Activated CD4-positive, alpha-beta T cell treated with anti-CD3 and anti-CD28 coated beads, Interleukin-2, amount 50 U/mL, for 16 hours (primary cell): ENCODE measurements around the gene MROH2A.
A peak's percentile ranks its signal among the peaks of the same experiment; 100 is the strongest.

Experiments
- DNase-seq: peaks from one replicate; pipeline ENCODE4 v3.0.0-alpha.2; 2020

MROH2A gene

DNA sequence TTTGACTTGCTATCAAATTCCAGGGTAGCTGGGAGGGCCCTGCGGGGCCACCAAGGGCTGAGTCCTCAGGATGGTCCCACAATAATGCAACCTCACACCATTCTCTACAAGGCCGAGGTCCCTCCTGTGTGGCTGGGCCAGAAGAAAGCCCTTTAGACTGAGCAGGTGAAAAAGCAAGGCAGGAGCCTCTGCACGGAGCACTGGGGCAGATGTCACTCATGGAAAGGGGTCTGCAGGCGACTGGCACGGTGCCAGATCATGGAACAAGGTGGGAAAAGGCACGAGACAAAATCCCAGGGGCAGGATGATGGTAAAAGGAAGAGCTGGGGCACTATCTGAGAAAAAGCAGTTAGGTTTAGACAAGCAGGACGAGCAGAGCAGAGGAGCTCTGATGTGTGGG lies 60.1 kb downstream of the MROH2A start:
- no peak for DNase-seq

DNA sequence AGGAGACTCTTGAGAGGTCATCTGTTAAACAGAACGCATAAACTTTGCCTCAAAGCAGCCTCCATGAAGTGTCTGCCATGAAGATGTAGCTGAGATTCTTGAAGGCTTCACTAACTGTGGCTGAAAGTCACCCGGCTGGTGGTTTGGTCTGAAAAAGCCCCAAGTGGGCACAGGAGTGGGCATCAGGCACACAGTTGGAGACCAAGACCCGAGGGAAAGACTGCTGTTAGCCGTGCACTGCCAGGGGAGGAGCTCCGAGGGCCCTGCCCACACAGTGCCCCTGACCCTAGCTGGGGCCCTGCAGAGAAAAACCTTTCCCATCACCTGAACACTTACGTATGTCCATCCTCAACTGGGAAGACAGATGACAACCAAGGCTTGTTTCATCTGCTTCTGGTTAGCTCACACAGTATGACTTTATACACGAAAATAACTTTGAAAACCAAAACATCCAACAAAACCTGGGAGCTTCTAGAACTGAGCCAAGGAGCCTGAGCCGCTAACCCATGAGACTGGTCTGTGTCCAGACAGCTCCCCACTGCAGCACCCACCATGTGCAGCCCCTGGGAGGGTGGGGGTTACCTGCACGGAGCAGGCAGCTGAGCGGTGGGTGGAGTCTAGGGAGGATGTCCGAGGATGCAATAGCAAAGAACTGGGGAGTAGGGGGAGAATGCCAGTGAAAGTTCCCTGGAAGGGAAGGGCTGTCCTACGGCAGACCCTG lies 60.8 kb downstream of the MROH2A start:
- DNase-seq = no peak

DNA sequence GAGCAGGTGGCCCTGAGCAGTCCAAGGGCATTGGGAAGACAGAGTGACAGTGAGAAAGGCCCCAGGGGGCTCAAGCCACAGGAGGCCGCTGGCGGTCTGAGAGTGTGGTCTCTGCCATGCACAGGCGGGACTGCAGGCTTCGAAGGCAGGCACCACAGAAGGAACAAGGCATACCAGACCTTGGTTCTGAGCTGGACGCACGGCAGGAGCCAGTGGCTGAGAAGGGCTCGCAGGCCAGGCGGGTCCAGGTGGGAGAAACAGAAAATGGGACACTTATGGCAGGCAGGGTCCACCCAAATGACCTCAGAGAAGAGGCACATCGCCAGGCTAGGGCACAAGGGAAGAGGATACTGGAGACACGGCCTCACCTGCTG lies 61.3 kb downstream of the MROH2A start:
- no peak for DNase-seq

DNA sequence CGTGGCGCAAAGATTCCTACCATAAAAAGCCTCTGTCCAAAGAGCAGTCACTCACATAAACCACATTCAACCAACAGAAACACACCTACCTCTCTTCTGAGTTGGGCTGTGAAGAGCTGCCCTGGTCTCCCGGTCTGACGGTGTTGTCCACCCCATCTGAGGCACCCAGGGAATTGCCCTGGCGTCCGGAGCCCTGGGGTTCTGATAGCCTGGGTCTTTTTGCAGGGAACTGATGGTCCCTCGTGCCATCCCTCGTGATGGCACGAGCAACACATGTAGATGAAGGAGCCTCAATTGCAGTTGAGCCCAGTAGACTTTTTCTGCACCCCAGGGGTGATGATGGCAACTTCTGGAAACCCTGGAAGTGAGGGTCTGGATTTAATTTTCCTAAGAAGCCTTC lies 62.4 kb downstream of the MROH2A start:
- no peak for DNase-seq

DNA sequence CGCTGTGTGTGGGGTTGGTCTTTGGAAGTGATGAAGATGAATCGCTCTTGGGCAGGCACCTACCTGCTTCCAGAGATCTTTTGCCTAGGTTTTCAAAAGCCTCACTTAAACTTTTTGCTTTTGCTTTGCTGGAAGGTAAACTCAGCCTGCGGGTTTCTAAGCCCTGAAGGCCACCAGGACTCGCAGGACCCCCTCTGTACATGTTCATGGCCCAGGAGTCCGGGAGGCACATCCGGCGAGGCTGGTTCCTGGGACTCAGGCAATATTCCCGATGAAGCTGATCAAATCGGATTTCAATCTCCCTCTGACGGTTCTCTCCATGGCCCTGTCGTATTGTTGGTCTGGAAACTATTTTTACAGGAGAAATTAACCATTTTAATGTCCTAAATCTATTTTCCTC lies 63.1 kb downstream of the MROH2A start:
- no peak for DNase-seq

DNA sequence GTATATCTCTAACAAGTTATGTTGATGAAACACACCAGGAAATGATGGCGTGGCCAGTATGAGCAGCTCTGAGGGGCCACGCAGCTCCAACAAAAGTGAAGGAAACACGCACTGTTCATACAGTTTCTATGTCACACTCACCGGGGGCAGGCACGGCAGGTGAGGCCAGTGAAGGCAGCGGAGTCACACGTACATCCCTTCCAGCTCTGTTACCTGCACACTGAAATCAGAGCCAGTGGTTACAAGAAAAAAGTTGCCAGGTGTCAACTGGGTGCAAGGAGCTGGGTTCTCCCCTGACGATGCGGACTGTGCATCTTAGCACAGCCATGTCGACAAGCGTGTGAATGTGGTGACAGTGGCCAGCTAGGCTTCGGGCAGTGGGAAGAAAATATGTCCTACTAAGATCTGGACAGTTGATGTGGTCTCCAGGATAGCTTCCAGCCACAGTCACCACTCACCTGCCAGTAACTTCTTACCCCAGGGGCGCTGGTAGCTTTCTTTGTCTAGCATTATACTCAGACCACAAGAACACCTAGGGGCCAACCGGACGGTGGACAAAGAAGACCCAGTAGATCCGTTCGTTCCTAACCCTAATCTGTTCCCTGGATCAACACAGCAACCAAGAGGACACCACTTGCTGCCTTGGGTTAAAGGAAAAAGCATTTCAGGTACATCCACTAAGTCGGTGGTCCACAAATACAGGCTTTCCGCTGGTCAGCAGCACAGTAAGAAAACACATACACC lies 66.1 kb downstream of the MROH2A start:
- no peak for DNase-seq

DNA sequence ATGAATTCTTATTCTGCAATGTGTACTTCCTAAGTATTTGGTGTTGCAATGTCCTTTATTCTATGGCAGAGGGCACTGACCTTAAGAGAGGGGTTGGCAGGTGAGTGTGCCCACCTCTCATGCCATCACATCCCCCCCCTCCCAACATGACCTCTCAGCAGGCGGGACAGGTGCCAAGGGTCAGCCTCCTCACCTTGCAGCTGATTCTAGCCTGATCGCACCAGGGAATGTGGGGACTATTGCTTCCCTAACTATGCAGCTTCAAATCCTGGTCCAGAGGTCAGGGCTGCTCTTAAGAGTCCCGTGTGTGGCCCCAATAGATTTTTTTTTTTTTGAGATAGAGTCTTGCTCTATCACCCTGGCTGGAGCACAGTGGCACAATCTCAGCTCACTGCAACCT lies 66.7 kb downstream of the MROH2A start:
- no peak for DNase-seq

DNA sequence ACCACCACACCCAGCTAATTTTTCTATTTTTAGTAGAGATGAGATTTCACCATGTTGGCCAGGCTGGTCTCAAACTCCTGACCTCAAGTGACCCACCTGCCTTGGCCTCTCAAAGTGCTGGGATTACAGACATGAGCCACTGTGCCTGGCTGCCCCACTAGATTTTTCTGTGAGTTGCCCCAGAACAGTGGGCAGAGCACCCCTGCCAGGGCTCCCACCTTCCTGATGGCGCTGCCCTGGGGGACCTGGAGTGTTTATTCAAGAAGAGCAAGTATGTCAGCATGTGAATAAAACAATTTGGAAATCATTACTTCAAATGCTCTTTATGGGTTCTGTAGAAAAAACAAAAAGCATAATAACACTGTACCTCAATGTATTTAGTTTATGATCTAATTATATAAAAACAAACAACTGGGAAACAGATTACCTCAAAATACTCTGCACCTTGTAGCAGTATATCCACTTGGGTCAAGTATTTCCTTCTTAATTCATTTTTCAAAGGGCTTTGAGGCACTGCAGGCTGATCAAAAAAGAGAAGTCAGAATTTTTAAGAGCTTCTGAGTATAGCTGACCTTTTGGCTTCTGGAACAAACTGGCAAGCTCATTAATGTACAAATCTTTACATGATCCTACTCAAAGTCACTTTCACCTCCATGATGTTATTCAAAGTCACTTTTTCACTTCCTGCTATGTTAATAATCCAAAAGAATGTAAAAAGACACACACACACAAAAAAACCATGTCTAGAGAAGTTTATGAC lies 67.4 kb downstream of the MROH2A start:
- no peak for DNase-seq

DNA sequence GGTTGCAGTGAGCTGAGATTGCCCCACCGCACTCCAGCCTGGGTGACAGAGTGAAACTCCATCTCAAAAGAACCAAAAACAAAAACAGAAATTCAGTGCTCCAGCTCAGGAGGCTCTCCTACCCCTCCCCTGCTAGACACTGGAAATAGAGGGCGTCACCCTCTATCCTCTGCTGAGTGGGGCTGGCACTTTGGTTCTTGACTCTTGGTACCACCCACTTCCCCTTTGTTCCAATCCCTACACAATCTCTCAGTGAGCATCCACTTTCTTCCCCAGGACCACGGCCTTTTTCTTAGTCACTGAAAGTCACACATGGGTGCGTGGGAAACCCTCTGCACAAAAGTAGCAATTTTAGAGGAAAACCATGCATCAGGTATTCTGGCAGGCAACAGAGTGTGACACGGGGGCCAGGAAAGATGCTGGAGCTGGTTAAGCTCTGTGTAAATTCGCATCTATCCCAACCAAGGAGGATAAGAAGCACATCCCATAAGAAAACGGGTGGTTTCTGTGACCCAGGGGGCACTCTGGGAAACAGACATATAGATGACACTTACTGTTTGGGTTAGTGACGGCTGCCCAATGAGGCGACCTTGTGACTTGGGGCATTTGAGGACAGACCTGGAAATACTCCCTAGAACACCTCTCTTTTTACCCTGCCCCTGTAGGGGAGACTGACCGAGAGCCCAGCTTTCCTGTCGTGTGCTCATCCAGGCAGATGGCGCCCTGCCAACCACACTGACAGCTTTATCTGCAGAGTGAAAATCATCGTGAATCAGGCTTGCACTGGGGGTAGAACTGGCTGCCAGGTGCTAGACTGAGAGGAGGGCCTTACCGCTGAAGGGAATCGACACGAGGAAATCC lies 68.5 kb downstream of the MROH2A start:
- no peak for DNase-seq

DNA sequence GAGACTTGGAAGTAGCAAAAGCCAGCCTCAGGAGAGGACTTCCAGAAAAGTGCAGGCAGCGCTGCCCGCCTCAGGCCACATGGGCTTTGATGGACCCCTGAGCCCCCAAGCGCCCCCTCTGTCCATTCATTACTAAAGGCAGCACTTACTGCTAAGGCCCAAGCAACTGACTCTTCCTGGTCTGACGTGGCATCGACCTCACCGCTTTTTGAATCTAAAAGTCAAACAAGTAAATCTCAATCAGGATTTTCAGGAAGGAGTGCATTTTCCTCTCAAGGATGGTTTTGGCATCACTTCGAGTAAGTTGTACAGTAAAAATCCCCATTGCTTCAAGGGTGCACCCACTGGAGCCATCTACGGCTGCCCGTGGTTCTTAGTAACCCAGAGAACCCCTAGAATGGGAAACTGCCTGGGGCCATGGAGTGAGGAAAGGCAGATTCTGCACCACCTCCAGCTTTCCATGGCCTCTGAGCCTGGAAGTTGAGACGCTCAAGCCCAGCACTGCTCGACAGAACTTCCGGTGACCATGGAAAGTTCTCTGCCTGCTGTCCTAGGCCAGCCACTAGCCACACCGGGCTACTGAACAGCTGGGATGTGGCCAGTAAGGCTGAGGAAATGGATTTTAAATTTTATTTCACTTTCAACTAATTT lies 69.2 kb downstream of the MROH2A start:
- DNase-seq = no peak

DNA sequence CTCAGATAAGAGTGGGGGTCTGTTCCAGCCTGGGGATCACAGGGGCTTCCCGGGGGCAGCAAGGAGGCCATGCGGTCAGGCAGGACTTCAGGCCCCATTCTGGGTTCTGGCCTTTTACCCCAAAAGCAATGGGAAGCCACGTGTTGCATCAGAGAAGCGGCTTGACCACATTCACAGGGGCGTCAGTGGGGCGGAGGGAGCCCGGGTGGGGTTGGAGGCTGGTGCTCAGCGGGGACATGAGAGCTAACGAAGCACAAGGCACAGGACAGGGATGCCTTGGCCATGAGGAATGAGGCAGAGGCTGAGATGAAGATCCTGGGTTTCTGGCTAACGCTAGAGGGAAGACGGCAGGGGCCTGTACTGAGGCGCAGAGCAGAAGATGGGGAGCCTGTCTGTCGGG lies 70.1 kb downstream of the MROH2A start:
- no peak for DNase-seq

DNA sequence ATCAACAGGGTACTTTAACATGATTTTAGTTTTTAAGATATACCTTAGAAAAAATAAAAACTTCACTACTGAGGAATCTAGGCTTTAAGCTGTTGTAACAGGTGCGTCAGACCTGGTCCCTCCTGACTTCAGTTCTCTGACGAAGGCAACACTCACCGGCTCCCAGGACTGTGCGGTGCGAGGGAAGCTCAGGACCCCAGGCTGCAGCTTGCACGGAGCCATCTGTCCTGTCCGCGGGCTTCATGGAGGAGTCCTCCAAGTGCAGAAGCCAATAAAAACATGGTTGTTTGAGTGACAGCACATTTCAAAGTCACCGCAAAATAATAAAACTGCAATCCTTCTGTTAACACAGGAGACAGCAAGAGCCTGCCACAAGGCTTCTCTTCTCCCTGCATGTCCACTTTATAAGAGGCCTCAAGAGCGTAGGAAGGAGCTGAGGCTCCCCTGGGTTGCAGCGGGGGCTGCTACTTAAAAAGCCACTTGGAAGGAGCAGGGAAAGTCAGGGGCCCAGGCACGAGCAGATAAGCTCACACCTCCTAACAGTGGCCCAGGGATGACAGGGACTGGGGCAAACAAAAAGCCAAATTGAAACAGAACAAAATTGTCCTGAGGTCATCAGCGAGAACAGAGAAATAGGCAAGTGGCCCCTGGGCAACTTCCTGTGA lies 71.6 kb downstream of the MROH2A start:
- no peak for DNase-seq

DNA sequence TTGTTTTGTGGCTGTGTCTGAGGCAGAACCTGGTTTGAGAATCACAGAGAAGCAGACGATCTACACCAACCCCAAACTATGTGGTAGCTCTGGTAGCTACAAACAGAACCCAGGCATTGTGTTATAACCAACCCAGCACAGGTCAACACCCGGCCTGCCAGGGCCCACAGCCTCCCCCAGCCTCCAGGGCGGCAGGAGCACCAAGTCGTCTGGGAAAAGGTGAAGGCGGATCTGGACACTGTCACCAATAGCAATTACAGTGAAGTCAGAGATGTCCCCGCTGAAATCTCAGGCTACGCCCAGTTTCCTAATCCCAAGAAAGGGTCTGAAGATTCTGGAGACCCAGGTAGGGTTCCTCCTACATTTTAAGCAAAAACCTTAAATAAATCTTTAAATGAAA lies 72.6 kb downstream of the MROH2A start:
- DNase-seq = no peak

DNA sequence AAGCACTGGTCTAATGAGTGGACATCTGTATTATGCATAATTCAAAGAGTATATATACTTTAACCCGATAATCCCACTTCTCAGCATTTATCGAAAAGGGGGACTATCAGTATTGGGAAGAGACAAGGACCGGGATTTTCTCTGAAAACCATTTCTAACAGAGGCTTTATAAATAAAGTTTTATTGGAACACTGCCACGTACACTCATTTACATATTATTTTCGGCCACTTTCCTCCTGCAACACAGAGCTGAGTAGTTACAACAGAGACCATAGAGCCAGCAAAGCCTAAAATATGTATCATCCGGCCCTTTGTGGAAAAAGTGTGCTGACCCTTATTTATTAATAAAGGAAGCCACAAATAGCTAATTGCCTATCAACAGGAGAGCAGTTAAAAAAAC lies 73.0 kb downstream of the MROH2A start:
- DNase-seq = no peak

DNA sequence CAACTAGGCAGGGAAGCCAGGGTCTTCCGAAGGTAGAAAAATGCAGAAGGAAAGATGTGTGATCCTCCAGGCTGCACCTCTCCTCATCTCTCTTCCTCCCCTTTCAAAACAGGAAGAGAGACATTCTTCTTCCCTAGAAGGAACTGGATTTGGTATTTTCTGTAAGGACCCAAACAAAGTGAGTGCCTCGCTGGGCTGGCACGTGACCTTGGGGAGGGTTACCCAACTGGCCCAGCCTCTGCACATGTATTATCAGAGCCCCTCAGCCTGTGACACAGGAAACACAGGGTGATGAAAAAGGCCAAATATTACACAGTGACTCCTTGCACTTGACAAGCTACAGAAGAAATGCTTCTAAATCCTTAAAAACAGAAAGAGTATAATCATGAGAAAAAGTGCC lies 73.9 kb downstream of the MROH2A start:
- DNase-seq = no peak

DNA sequence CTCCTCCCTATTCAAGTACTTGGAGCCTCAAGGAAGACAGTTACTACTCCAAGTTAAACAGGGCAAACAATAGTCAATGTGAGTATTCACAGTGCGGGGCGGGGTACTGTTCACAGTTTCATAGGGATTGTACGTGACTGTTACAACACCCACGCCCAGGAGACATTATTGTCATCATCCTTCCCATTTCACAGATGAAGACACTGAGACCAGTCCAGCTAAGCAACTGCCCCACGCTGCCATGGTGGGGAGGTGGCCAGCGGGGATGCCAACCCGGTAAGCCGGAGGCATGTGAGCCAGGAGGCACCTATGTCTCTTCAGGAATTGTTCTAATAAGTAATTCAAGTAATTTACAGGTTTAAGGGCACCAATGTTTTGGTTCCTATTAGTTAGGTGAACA lies 75.2 kb downstream of the MROH2A start:
- DNase-seq = no peak

DNA sequence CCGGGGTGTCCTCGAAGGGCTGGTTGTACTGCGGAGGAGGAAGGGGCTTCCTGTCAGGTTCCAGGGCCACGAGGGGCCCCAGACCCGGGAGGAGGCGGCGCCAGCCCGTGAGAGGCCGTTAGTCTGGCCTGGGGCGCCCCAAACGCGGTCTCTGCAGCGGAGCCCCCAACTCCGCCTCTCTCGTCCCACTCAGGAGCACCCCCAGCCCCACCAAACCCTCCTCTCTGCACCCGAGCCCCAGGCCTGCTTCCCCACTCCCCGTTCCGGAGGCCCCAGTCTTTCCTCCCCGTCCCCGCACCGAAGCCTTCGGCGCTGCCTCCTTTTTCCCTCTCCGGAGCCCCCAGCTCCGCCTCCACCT lies 75.7 kb downstream of the MROH2A start:
- DNase-seq = no peak

DNA sequence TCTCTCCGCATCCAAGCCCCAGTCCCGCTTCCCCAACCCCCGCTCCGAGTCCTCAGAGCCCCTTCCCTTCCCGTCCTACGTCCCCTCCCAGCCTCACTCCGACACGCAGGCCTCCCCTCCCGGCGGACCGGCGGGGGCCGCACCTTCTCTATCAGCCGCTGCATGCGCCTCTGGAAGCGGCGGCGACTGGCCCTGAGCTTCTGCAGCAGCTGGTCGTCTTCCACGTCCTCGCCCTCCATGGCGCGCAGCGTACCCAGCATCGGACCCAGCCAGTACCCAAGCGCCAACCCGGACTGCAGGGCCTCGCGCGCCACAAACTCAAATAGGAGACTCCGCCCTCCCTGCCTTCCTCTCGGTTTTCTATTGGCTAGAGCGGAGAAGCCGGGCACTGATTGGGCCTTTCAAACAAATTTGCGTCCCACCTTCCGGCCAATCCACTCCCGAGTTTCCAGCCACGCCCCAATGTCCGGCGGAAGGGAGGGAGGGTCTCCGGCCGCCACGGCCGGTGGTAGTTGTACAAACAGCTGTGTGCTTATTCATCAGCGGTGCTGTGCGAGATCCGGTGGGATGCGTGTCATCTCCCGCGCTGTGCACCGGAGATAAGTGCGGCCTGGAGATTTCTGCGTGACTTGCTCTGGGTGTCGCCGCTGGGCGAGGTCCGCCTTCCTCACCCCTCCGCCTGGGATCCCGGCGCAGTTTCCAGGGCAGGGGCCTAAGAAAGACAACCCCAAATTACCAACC lies 76.3 kb downstream of the MROH2A start, which contains the start of gene HJURP:
Gene HJURP, minus strand, starts transcription at position 295 of the 741 bp plus-strand sequence. Its CDS starts 35 bp downstream, at position 260.
- peak; percentile 98 for DNase-seq

DNA sequence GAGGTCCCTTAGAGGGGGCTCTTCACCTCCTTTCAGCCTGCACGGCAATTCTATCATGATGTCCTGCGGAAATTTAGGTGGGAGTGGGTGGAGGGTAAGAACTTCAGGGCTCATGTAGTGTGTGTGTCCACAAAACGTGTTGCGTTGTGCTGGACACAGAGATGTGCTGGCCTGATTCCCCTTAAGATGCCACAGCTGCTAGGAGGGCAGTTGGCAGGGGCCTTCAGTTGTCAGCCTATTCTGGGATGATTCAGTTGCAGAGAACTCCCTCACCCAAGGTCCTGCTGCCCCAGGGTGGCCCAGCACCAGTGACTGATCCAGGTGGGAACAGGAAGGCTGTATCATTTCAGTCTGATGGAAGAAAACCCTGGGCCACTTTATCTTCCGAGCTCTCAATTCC lies 77.2 kb downstream of the MROH2A start:
- no peak for DNase-seq

DNA sequence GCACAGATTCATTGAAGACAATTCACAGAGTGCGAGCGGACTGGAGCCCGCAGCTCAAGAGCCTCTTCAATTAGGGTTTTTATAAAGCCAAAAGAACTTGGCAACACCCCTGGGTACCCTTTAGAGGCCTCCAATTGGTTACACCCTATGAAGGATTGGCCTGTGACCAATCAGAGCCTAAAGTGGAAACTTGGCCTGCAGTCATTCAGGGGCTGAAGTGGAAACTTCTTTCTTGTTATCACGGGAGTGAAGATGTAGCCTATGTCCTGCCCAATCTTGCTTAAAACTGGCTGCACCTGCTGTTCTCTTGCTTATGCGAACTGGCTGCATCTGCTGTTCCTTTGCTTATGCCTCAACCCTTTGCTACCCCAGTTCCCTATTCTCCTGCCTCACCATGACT lies 78.1 kb downstream of the MROH2A start:
- no peak for DNase-seq

DNA sequence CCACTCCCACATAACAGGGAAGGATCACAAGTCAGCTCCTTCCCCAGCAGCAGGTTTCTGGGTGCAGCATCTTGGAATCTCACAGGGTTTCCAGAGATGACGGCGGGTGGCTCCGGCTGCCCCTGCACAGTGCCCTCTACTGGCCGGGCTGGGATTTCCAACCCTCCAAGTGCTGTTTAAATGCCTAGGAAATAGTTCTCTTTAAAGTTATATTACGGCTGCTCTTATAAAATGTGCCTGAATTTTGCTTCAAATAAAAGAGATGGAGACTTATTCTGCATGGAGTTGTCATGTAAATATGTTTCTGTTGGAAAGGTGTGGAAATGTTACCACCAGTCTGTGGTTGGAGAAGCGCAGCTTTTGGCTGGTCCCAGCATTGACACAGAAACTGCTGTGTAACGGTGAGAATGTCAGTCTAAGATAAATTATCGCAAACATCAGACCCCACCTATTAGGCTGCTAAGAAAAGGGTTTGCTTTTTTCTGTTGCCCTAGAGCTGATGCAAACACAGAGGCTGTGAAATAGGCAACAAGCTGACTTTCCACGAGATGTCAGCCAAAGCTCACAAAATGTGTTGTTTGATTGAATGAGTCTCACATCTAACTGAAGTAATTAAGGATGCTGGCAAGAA lies 79.5 kb downstream of the MROH2A start:
- peak; percentile 63 for DNase-seq
